CD4-positive, alpha-beta T cell treated with Interleukin-17A for 4 hours (primary cell): ENCODE data around the gene NFAT5.
A peak's percentile ranks its signal among the peaks of the same experiment; 100 is the strongest.
"Not testable (repeated sequence)": the region's sequence is repeated elsewhere in the genome, so short reads cannot be mapped to it uniquely, and the experiment has no call there.

Experiments used
- DNase-seq: peaks from one replicate; pipeline ENCODE4 v3.0.0-alpha.2; 2020; ENCODE audit warnings: mixed read lengths

Gene NFAT5

DNA sequence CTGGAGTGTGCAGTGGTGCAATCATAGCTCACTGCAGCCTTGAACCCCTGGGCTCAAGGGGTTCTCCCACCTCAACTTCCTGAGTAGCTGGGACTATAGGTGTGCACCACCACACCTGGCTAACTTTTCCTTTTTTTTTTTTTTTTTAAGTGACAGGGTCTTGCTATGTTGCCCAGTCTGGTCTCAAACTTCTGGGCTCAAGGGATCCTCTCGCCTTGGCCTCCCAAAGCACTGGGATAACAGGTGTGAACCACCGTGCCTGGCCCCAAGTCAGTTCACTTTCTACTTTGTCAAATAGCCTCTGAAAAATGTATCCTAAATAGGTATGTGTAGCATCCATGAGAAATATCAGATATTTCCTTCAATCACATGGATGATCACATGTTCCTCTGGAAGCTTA lies 9.9 kb upstream of the NFAT5 start:
- DNase-seq = no peak

DNA sequence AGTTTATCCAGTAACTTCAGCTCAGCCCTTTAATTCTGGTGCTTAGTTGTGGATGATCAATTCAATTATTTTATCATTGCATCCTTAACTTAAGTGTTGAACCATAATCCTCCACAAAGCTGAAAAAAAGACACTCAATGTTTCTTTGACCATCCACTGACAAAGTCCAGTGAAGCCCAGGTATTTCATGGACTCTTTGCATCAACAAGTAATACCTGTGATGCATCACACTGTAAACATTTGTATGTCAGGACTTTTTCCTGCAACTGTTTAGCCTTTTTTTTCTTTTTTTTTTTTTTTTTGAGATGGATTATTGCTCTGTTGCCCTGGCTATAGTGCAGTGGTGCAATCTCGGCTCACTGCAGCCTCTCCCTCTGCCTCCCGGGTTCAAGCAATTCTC lies 6.6 kb upstream of the NFAT5 start:
- no peak for DNase-seq

DNA sequence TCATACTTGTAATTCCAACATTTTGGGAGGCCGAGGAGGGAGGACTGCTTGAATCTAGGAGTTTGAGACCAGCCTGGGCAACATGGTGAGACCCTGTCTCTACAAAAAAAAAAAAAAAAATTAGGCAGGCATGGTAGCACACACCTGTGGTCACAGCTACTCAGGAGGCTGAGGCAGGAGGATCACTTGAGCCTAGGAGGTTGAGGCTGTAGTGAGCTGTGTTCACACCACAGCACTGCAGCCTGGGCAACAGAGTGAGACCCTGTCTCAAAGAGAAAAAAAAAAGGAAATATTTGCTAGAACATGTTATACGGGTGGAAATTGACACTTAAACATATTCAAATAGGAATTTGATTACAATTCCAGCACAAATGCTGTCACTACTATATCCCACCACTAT lies 4.4 kb upstream of the NFAT5 start:
- not testable (repeated sequence) for DNase-seq

DNA sequence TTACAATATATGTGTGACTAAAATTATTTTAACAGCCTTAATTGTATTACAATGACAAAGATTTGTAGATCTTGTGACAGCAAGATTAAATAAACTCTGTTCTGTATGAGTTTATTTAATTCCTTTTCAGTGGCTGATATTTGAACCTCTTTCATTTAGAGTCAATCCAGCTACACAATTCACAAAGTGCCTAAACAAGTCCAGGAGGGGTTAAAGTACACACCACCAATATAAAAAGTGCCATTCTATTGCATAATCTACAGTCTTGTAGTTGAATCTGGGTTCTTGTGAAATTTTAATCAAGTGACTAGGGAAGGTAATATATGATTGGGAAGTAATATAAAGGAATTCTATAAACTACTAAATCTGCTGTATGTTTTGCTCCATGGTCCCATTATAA lies 3.9 kb upstream of the NFAT5 start:
- no peak for DNase-seq

DNA sequence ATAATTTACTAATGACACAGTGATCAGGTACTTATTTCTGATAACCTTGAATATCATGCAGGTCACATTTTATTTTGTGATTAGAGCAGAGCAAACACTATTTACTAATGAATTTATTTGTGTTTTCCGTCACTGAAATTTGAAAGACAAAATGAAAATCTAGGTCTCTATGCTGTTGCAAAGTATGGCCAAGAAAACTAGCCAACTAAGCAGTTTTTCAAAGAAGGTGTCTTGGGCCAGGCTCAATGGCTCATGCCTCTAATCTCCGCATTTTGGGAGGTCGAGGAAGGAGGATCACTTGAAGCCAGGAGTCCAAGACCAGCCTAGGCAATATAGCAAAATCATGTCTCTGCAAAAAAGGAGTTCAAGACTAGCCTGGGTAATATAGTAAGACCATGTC lies 3.0 kb upstream of the NFAT5 start:
- DNase-seq = no peak

DNA sequence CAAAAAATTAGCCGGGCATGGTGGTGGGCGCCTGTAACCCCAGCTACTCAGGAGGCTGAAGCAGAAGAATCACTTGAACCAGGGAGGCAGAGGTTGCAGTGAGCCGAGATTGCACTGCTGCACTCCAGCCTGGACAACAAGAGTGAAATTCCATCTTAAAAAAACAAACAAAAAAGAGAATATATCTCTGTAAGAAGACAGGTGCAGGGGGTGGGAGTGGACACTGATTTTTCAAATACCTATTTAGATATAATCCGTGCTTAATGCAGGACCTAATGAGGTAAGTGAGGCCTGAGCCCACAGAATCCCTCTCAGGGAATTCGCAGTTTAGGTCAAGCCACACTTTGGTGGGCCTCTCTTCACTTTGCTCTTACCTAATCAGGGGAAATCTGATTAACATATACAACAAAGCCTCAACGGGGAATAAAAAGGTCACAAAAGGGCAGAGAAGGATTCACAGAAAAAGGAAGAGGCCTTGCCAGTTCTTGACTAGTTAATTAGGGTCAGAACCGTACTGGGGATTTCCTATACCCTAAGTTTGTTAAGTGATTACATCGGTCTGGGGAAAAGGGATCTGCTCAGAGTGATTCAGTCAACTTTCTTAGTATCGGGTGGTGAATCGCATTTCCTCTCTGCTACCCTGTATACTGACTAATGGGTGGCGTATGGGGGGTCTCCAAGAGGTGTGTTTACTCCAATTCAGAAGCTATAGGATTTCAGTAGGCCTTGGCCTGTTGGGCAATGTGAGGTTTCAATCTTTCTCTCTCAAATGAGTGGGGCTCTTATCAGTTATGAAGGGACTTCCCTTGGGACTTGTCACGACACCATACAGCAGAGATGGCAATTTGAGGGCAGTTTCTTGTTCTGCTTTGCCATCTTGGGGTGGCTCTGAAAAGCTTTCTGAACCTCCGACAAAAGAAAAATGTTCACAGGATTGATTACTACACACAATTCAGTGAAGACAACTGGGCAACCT lies 1.9 kb upstream of the NFAT5 start:
- peak; percentile 43 for DNase-seq

DNA sequence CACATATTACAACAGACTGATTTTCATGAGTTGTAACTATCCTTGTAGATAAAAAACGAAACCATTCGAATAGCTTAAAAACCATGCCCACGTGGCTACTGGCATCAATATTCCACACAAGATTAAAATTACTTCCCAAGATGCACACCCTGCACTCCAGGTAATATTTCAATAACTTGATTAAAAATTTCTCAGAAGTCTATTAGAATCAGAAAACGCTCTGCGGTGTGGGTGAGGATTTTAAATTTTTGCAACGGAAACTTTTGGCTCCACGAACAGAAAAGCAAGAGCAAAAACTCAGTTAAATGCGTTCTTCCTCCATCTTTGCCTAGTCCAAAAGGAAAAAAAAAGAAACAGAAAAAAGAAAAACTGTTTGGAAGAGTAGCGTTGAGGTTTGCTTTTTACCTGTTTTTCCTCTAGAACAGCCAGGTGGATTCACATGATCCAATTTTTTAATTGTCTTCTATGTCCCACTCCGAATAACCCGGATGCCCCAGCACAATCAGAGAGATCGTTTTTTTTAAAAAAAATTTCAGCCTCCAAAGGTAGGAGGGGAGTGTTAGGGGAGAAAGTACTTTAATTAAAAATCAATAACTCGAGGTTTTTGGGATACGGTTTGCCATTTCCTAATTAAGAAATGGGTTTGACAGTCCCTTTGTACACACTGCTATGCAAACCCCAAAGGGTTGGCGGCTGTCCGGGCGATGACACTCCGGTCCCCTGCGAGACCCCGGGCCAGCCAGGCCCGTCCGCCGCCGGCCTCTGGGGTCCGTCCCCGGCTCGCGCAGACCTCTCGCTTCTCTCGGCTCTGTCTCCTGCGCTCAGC lies 708 bp upstream of the NFAT5 start:
- peak; percentile 3 for DNase-seq

DNA sequence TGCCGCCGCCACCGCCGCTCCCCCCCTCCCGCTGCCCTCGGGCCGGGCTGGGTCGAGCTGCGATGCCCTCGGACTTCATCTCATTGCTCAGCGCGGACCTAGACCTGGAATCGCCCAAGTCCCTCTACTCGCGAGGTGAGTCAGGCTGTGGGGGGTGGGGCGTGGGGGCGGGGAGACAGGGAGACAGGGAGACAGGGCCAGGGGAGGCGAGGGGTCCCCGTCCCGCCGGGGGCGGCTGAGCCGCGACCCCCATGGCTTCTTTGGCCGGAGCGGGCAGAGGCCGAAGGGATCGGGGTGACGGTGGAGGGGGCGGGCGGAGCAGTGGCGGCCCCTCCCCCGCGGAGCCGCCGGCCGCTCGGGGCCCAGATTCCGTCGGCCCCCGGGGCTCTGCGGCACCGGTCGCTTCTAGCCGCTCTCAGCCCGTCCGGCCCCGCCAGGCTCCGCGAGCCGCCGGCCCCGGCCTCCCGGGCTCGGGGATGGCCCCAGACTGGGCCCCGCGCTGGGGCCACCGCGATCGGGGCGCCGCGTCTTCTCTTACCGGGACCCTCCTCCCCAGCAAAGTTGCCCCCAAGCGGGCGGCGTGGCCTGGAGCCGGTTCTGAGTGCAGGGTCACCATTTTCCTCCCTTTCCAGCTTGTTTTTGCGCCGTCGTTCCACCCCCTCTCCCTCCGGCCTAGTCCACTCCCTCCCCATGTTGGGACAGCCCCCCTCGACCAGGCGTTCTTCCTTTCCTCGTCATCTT lies 644 bp downstream of the NFAT5 start:
- peak; percentile 70 for DNase-seq

DNA sequence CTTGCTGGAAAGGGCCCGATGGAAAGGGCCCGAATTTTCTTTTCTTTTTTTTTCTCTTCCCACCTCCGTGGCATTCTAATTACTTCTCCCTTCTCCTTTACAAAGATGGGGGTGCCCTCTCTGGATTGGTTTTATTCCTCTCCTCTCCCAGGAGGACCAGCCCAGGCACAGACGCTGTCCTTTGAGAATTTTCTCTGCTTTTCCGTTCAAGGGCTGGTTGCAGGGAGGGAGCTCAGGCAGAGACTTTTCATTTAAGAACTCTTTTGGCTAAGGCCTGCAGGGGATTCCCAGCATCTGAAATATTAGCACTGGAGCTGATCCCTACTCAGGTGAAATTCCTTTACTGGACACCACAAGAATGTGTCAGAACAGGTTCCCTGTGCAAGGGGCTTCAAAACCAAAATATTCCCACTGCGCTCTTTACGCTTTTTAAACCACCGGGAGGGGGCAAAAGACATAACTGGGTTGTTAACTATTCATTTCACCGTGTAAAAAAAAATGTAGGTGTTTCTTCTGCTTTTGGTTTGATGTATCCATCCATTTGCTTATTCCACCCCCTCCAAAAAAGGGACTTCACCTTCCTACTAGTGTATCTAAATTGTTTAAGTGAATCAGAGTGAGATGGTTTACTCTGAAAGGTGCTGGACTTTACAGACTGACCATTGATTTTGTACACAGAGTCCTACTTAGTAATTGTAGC lies 1.4 kb downstream of the NFAT5 start:
- DNase-seq = peak; percentile 7

DNA sequence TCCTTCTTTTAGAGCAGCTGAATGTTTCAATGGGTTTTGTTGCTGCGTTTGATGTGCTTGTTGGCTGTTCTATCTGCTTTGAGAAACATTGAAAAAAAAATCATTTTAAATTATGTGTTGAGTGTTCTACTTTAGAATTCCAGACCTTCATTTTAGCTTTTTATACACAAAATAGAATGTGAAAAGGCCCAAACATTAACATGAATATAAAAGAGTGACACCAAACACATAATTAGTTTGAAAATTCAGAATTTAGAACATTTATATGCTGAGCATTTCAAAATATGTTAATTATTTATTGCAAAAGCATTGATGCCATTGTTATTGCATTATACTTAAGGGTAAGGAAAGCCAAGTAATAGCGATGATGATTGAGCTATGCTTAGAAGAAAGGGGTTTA lies 2.9 kb downstream of the NFAT5 start:
- no peak for DNase-seq

DNA sequence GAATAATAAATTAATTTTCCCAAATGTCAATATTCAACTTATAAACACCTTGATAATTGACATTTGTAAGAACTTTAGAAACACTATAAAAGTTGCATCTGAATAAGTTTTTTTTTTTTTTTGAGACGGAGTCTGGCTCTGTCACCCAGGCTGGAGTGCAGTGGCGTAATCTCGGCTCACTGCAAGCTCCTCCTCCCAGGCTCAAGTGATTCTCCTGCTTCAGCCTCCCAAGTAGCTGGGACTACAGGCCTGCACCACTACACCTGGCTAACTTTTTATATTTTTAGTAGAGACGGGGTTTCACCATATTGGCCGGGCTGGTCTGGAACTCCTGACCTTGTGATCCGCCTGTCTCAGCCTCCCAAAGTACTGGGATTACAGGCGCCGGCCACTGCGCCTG lies 13.0 kb downstream of the NFAT5 start:
- not testable (repeated sequence) for DNase-seq

DNA sequence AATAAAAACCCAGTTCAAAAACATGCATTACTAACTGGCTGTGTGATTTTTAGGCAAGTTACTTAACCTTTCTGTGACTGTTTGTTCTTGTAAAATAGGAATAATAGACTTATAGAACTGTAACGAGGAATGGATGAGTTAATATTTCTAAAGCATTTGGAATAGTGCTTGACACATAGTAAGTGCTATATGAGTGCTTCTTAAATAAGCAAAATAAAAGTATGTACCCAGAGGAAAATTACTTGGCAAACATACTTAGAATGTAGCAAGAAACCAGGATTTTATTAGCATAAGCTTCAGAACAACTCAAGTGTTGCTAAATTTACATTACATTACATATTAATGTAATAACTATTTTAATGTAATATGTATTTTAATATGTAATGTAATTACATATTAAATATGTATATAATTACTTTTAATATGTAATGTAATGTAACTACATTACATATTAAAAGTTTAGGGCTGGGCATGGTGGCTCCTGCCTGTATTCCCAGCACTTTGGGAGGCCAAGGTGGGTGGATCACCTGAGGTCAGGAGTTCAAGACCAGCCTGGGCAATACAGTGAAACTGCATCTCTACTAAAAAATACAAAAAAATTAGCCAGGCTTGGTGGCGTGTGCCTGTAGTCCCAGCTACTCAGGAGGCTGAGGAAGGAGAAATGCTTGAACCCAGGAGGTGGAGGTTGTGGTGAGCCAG lies 14.2 kb downstream of the NFAT5 start:
- no peak for DNase-seq

DNA sequence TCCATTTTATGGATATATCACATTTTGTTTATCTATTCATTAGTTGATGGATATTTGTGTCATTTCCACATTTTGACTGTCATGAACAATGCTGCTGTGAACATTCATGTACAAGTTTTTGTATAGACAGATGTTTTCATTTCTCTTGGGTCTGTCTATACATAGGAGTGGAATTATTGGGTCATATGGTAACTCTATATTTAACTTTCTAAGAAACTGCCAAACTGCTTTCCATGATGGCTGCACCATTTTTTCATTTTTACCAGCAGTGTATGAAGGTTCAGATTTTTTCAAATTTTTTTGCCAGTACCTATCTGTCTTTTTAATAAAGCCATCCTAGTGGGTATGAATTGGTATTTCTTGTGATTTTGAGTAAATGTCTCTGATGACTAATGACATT lies 15.5 kb downstream of the NFAT5 start:
- DNase-seq = no peak

DNA sequence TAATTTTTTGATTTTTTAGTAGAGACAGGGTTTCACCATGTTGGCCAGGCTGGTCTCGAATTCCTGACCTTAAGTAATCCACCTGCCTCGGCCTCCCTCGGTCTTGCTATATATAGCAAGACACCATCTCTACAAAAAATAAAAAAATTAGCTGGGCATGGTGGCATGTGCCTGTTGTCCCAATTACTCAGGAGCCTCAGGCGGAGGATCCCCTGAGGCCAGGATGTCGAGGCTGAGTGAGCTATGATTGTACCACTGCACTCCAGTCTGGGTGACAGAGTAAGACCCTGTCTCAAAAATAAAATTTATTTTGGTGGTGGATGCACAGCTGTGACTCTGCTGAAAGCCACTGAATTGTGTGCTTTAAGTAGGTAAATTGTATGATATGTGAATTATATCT lies 18.7 kb downstream of the NFAT5 start:
- not testable (repeated sequence) for DNase-seq

DNA sequence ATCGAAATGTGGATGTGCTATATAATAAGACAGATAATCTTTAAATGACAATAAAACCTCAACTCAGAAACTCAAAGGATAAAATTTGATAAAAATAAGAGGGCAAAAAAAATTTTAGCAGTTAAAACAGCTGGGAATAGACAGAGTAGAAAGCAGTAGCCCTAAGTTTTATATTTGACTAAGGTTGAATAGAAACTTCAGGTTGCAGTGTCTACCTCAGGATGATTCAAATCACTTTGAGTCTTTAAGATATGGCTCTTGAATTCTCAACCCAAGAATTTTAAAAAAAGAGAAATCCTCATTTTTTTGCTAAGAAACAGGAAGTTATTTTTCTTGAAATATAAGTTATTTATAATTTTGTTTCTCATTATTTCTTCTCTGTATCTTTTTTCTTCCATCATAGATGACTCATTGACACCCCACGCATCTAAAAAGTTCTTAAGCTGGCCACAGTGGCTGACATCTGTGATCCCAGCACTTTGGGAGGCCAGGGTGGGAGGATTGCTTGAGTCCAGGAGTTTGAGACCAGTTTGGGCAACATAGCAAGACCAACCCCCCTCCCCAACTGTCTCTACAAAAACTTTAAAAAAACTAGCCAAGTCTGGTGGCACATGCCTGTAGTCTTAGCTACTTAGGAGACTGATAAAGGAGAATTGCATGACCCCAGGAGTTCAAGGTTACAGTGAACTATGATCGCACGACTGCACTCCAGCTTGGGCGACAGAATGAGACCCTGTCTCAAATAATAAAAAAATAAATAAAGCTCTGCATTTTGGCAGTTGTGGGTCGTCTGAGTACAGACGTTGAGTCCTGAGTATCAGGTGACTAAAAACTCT lies 23.9 kb downstream of the NFAT5 start:
- no peak for DNase-seq

DNA sequence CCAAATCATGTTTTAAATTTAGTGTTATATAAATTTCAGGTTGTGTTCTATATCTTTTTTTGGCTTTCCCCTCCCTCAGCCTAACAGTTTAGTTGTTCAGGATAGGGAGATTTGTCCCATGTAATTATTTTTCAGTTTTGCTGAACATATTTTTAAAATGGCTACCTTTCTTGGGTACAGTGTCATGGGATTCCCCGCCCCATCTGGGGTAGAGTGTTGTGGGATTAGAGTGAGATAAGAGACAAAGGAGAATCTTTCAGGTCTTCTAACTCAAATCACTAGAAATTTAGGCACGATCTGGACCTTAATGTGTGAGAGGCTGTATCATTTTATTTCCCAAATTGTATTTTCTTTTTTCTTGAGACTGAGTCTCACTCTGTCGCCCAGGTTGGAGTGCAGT lies 24.8 kb downstream of the NFAT5 start:
- DNase-seq = no peak

DNA sequence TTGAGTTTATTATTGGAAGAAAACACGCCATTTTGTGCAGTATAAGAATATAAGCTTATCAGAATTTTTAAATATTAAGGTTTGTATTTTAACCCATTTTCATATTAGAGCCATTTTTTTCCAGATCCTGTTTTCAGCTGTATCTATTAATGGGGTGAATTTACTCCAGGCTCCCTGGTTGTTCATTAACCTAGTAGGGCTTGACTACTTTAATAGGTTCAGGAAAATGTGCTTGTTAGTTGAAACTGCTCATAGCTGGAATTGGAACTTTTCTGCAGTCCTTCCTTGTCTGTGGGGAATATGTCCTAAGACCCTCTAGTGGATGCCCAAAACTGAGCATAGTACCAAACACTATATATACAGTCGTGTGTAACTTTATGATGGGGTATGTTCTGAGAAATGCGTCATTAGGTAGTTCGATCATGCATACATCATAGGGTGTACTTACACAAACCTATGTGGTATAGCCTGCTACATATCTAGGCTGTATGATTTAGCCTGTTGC lies 28.0 kb downstream of the NFAT5 start:
- no peak for DNase-seq

DNA sequence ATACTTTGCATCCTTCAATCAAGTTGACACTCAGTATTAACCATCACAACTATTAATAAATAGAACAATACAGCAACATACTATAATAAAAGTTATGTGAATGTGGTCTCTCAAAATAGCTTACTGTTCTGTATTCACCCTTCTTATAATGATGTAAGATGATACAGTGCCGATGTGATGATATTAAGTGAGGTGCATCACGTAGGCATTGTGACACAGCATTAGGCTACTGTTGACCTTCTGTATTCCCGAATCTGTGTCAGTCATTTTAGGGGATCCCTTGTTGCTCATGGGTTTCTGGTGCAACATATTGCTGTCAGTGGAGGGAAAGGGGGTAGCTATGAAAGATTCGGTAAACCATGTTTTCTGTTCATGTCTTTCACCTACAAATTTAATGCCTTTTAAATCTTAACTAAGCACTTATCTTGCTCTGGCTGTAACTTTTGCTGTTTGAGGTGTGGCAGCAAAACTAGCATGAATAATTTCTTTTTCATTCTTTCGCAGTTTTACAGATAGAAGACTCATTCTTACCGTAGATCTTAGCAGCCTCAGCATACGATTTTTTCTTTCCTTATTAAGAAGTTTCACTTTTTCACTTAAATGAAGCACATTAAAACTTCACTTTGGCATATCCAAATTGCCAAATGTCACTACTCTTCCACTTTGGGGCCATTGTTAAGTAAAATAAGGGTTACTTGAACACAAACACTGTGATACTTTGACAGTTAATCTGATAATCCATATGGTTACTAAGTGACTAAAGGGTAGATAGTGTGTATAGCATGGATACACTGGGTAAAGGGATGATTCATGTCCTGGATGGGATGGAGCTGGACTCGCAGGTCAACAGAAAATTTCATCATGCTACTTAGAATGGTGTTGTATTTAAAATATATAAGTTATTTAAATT lies 29.6 kb downstream of the NFAT5 start:
- DNase-seq = no peak

DNA sequence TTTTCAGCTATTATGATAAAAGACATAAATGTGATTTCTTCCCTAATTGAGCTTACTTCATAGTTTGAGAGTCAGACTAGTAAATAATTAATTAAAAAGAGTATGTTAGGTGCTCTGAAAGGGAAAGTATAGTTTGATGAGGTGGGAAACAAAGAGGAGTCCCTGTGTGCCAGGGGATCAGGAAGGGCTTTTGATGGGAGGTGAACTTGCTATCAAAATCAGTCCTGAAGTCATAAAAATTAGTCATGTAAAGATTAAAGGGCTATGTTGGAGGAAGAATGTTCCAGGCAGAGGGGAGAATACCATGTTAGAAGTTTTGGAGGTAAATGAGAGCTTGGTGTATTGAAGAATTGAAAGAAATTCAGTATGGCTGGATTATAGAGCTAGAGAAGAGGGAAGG lies 31.0 kb downstream of the NFAT5 start:
- DNase-seq = no peak

DNA sequence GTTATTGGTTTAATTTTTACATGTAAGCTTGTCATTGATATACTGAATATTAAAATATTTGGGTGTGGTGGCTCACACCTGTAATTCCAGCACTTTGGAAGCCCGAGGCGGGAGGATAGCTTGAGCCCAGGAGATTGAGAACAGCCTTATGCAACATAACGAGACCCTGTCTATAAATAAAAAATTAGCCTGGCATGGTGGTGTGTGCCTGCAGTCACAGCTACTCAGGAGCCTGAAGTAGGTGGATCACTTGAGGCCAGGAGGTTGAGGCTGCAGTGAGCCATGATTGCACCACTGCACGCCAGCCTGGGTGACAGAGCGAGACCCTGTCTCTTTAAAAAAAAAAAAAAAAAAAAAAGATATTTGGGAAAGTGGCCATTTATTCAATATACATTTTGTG lies 32.3 kb downstream of the NFAT5 start:
- no peak for DNase-seq
